ENCODE data around the gene ZNF420.
"Not testable (repeated sequence)": the region's sequence is repeated elsewhere in the genome, so short reads cannot be mapped to it uniquely, and the experiment has no call there.

Gene ZNF420

DNA sequence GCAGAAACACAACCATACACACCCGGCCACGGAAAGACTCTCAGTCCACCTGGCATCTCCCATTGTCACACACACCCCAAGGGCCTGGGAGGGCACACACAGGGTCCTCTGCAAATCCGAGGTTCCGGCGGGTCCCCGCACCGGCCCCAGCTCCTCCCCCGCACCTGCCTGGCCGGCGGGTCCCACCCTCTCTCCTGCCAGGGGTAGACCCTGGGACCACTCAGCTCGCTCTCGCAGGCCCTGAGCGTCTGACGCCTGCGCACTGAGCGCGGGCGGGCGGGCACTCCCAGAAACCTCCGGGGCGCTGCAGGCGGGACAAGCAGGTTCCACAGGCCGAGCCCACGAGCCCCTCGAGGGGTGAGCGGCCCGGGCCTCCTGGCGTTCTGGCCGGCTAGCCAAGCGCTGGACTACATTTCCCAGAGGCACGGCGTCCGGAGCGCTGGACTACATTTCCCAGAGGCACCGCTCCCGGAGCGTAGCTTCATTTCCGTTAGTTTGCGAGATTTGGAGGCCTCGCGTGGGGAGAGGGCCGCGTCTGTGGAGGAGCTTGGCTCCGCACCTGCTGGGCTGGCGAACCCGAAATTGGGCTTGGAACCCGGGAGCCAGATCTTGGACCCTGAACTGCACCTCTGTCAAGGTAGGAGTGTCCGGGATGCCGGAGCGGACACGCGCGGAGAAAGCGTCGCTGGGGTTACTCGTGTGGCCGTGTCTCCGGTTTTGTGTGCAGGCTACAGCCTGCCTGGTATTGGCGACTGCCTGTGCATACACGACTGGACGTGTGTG, at the start of gene ZNF420:
Gene ZNF420, plus strand, starts transcription at position 500 of the 783 bp plus-strand sequence. CDS start 10,686 bp downstream, outside the sequence.
- in situ Hi-C loops (cut with HindIII; ENCODE audit: low sequenced_read_pairs), result no loop called here
- peak within 1 kb of the TSS; percentile 99 for H3K4me3 ChIP-seq (ENCODE audit: low read depth, low read length)
- TF ChIP-seq, protein P1, sequence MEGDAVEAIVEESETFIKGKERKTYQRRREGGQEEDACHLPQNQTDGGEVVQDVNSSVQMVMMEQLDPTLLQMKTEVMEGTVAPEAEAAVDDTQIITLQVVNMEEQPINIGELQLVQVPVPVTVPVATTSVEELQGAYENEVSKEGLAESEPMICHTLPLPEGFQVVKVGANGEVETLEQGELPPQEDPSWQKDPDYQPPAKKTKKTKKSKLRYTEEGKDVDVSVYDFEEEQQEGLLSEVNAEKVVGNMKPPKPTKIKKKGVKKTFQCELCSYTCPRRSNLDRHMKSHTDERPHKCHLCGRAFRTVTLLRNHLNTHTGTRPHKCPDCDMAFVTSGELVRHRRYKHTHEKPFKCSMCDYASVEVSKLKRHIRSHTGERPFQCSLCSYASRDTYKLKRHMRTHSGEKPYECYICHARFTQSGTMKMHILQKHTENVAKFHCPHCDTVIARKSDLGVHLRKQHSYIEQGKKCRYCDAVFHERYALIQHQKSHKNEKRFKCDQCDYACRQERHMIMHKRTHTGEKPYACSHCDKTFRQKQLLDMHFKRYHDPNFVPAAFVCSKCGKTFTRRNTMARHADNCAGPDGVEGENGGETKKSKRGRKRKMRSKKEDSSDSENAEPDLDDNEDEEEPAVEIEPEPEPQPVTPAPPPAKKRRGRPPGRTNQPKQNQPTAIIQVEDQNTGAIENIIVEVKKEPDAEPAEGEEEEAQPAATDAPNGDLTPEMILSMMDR (IDR thresholded peaks at IDR 0.05; ENCODE audit: low read depth, low read length, missing control alignments), result no peak
- peak; percentile 93 for DNase-seq (ENCODE audit: low read depth)

DNA sequence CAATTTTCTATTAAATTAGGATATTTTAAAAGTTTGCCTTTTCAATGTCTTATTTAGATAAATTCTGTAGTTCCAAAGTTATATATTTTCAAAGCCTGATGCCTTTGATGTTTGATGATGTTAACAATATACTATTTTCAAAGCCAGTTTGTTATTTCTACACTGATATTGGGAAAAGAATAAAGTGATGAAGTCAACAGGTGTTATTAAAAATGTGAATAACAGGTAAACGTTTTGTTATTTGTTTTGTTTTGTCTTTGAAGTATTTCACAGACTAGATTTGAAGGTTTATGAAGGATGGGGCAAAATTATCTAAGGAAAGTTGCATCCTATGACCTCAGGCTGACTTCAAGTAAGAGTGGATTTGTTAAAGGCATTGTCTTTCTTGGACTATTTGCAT, 33.1 kb upstream of the ZNF420 start:
- no peak for DNase-seq (ENCODE audit: low read depth)
- TF ChIP-seq, protein P1 (IDR thresholded peaks at IDR 0.05; ENCODE audit: low read depth, low read length, missing control alignments), result no peak
- in situ Hi-C loops (cut with HindIII; ENCODE audit: low sequenced_read_pairs), result no loop called here

DNA sequence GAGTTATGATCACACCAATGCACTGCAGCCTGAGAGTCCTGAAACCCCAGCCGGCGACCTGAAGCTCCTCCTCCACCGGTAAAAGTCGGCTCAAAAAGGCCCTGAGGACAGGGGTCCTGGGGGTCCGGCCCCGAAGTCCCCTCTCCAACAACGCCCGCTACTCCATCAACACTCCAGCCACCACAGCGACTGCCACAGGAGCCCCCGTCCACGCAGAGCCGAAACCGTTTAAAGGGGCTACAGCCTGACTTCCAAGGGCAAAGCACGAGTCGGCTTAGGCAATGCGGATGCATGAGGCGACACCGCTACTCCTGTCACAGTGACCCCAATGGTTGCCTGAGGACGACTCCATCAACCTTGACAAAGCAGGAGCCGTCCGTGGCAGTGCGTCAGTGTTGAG, 22.9 kb upstream of the ZNF420 start:
- TF ChIP-seq, protein P1 (IDR thresholded peaks at IDR 0.05; ENCODE audit: low read depth, low read length, missing control alignments), result no peak
- H3K4me3 ChIP-seq (ENCODE audit: low read depth, low read length), result no peak overlapping the region
- no peak for DNase-seq (ENCODE audit: low read depth)
- in situ Hi-C loops (cut with HindIII; ENCODE audit: low sequenced_read_pairs), result no loop called here

More for the DNA sequence above, 33.1 kb upstream of the ZNF420 start:
- H3K4me3 ChIP-seq (ENCODE audit: low read depth, low read length), result no peak overlapping the region

DNA sequence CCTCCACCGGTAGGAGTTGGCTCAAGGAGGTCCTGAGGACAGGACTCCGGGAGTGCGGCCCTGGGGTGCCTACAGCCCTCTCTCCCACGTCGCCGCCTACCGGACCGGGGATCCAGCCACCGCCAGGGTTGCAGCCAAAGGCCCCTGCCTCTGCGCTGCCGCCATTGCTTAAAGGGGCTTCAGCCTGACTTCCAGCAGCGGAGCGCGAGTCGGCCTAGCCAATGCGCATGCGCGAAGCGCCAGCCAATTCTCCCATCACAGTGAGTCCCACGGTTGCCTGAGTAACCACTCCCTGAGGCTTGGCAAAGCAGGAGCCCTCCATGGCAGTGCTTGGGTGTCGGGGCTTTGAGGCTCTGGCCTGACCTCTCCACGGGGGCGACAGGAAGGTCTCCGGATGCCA, 21.5 kb upstream of the ZNF420 start:
- TF ChIP-seq, protein P1 (IDR thresholded peaks at IDR 0.05; ENCODE audit: low read depth, low read length, missing control alignments), result no peak
- H3K4me3 ChIP-seq (ENCODE audit: low read depth, low read length), result no peak overlapping the region
- in situ Hi-C loops (cut with HindIII; ENCODE audit: low sequenced_read_pairs), result no loop called here
- DNase-seq (ENCODE audit: low read depth), result no peak

DNA sequence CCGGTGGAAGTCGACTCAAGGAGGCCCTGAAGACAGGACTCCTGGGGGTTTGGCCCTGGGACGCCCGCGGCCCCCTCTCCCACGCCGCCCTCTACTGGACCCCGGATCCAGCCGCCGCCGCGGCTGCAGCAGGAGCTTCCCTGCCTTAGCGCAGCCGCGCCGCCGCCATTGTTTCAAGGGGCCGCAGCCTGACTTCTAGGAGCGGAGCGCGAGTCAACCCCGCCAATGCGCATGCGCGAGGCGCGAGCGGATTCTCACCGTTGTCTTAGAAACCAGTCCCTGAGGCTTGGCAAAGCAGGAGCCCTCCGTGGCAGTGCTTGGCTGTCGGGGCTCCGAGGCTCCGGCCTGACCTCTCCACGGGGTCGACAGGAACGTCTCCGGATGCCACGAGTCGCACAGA, 19.1 kb upstream of the ZNF420 start:
- DNase-seq (ENCODE audit: low read depth), result no peak
- no peak overlapping the region for H3K4me3 ChIP-seq (ENCODE audit: low read depth, low read length)
- TF ChIP-seq, protein P1 (IDR thresholded peaks at IDR 0.05; ENCODE audit: low read depth, low read length, missing control alignments), result no peak
- in situ Hi-C loops (cut with HindIII; ENCODE audit: low sequenced_read_pairs), result no loop called here

DNA sequence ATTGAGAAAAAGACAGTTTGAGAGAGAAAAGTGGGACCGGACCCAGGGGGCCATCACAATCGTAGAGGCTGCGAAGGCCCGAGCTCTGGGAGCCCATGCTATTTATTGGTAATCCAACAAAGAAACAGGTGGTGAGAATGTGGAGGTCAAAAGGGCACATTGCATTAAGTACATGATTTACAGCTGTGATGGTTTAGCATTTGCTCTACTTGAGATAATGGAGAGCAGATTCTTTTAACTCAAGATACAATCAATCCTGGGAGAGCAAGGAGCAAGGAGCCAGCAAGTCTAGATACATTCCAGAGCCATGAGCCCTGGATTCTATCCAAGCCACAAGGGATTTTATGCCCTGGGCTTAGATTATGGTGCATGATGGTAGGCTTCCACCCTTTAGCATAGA, 13.3 kb upstream of the ZNF420 start:
- in situ Hi-C loops (cut with HindIII; ENCODE audit: low sequenced_read_pairs); H3K4me3 ChIP-seq (ENCODE audit: low read depth, low read length); DNase-seq (ENCODE audit: low read depth): not testable (repeated sequence)

DNA sequence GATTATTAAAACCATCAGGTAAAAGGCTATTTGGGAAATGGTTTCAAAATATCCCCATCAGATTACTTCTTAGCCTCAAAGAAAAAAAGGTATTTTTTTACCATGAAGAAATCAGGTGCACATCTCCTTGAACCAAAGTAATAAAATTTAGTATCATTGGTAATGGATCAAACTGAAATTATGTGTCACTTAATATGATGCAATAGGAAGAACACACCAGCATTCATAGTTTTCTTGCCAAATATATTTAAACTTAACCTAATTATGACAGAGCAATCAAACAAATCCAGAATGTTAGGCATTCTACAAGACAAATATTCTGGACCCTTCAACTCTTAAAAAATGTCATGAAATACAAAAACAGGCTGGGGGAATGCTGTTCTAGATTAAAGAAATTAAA, 4.1 kb upstream of the ZNF420 start:
- TF ChIP-seq, protein P1 (IDR thresholded peaks at IDR 0.05; ENCODE audit: low read depth, low read length, missing control alignments), result no peak
- H3K4me3 ChIP-seq (ENCODE audit: low read depth, low read length), result no peak overlapping the region
- in situ Hi-C loops (cut with HindIII; ENCODE audit: low sequenced_read_pairs), result no loop called here
- DNase-seq (ENCODE audit: low read depth), result no peak
